ENCODE measurements around the gene ALDH1B1.

ALDH1B1 gene

DNA sequence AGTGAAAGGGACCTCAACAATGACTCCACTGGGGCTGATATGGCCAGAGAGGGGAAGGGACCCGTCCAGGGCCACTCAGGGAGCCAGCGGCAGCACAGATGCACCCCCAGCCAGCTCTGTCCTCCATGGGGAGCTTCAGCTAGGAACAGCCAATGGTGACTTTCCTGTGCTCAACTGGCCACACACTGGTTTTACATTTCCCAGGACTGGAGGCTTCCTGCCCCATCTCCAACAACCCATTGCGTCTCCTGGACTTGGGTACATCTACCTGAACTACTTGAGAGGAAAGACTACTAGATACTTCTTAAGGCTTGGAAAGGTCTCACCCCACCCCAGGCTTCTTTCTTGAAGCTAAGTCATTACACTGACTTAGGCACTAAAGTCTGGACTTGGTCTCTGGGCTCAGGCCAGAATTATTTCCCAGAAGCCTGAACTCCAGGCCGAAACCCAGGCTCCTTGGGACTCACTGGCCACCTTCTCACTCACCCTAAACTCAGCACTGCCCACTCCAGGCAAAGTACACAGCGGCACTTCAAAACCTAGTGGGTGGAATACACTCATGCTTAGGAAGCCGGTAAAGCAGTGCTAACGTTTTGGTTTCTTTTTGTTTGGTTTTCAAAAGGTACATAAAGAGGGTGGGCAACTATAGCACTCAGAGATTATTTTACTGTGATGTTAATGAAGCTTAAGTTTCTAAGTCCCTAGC lies 30.2 kb downstream of the ALDH1B1 start:
- DNase-seq (ENCODE audit: low read depth): no peak
- TF ChIP-seq CTCF (conservative IDR thresholded peaks at IDR 0.05; ENCODE audit: low read depth, low read length): no peak

DNA sequence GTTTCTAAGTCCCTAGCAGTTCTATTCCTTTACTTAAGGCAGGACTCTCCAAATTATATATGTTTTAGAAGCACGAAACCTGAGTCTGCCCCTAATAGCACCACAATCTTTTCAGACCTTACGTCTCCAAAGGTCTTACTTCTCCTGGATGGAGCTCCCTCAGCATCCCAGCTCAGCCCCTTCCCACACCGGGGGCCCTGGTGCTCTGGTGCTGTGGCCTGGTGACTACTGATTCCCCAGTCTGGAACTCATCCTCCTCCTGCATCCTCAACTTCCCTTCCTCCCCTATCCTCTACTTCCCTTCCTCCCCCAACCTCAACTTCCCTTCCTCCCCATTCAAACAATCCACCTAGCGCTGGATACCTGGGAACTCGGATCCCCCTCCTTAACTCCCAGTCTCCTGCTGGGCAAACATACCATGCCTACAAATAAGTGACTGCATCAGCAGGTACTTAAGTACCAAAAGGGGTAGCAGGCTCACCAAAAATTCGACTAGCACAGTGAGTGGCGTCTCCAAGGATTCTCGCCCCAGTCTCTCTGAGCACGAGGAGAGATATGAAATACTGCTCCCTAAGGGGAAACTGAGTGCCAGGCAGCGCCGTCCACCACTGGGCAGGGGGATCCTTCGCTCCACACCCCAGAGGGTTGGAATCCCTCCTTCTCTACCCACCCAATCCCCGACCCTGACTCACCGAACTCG lies 30.9 kb downstream of the ALDH1B1 start:
- H3K4me3 ChIP-seq (ENCODE audit: low read length): peak overlapping the region; percentile 11
- no peak for DNase-seq (ENCODE audit: low read depth)

More for the DNA sequence above, 30.2 kb downstream of the ALDH1B1 start:
- H3K4me3 ChIP-seq (ENCODE audit: low read length): no peak overlapping the region

GRCh38 chr9:38423973-38424843 lies 31.7 kb downstream of the ALDH1B1 start, which contains the start of gene IGFBPL1:
IGFBPL1 (minus strand) TSS chr9:38424454; CDS start chr9:38424424, 30 bp downstream.
- no peak for TF ChIP-seq CTCF (conservative IDR thresholded peaks at IDR 0.05; ENCODE audit: low read depth, low read length)
- H3K4me3 ChIP-seq (ENCODE audit: low read length): peak within 1 kb of the TSS; percentile 41
- DNase-seq (ENCODE audit: low read depth): no peak

More for the DNA sequence above, 30.9 kb downstream of the ALDH1B1 start:
- no peak for TF ChIP-seq CTCF (conservative IDR thresholded peaks at IDR 0.05; ENCODE audit: low read depth, low read length)

GRCh38 chr9:38424918-38425317 lies 32.4 kb downstream of the ALDH1B1 start:
- no peak for DNase-seq (ENCODE audit: low read depth)
- no peak overlapping the region for H3K4me3 ChIP-seq (ENCODE audit: low read length)
- no peak for TF ChIP-seq CTCF (conservative IDR thresholded peaks at IDR 0.05; ENCODE audit: low read depth, low read length)

DNA sequence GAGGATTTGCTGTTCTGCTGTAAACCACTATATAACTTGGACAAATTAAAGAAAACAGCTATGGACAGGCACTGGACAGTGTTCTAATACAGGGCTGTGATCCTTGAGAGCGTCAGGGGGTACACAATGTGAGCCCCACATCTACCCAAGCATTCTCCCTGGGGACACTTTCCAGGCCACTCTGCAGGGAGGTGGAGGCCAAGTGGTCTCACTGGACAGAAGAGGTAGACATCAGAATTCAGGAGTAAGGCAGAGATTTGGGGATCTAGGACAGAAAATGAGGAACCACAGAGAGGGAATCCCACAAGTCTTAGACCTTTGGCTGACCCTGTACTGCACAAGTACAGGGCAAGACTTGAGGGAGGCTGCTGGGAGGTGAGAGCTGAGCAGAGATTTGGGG lies 35.6 kb downstream of the ALDH1B1 start:
- DNase-seq (ENCODE audit: low read depth): no peak
- no peak for TF ChIP-seq CTCF (conservative IDR thresholded peaks at IDR 0.05; ENCODE audit: low read depth, low read length)
- no peak overlapping the region for H3K4me3 ChIP-seq (ENCODE audit: low read length)

DNA sequence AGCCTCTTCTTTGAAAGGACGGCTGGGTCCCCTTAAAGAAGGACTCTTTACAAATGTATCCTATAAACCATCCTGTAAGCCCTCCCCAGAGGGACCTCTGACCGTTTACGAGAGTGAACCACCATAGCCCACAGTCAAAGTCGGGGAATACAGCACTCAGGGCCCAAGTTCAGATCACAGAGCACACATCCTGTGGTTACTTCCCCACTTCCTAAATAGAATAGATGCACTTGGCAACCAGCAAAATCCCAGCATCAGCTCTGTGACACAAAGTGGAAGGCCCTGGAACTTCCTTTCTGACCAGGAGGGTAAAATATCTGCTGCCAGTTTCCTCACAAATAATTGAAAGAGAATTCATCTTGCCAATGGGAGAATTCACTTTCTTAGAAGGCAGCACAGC lies 38.6 kb downstream of the ALDH1B1 start:
- TF ChIP-seq CTCF (conservative IDR thresholded peaks at IDR 0.05; ENCODE audit: low read depth, low read length): no peak
- H3K4me3 ChIP-seq (ENCODE audit: low read length): no peak overlapping the region
- DNase-seq (ENCODE audit: low read depth): no peak

All from retinal pigment epithelial cell (primary cell).